RWPE1 (cell line): ENCODE results near the gene XRCC1.
"Not testable (repeated sequence)": the region's sequence is repeated elsewhere in the genome, so short reads cannot be mapped to it uniquely, and the experiment has no call there.

ENCODE experiments used
- CTCF ChIA-PET: fragments of 350-600 bp; sonication (Branson Sonifier 250); formaldehyde crosslinking; extraction: SDS; loops from one replicate; lab custom pipeline; 2021; lab: Yijun Ruan, JAX
- POLR2A ChIA-PET: fragments of 400-600 bp; formaldehyde crosslinking; extraction: SDS; loops from one replicate; lab custom pipeline; 2020; ENCODE audit warnings: antibody characterized with exemption; ENCODE audit not compliant: low non-redundant PET; lab: Yijun Ruan, JAX
- DNase-seq: peaks from one replicate; pipeline ENCODE4 v3.0.0; 2012; ENCODE audit warnings: low spot score
- H3K27ac ChIP-seq: fragments of 450-650 bp; 2 replicates; pipeline ENCODE4 v1.5.1; 2017
- TF ChIP-seq, protein P1 (sequence below): fragments of 450-650 bp; conservative IDR thresholded peaks from 2 replicates; pipeline ENCODE4 v1.5.1; 2017; ENCODE audit warnings: low read depth, mild to moderate bottlenecking

Gene XRCC1

DNA sequence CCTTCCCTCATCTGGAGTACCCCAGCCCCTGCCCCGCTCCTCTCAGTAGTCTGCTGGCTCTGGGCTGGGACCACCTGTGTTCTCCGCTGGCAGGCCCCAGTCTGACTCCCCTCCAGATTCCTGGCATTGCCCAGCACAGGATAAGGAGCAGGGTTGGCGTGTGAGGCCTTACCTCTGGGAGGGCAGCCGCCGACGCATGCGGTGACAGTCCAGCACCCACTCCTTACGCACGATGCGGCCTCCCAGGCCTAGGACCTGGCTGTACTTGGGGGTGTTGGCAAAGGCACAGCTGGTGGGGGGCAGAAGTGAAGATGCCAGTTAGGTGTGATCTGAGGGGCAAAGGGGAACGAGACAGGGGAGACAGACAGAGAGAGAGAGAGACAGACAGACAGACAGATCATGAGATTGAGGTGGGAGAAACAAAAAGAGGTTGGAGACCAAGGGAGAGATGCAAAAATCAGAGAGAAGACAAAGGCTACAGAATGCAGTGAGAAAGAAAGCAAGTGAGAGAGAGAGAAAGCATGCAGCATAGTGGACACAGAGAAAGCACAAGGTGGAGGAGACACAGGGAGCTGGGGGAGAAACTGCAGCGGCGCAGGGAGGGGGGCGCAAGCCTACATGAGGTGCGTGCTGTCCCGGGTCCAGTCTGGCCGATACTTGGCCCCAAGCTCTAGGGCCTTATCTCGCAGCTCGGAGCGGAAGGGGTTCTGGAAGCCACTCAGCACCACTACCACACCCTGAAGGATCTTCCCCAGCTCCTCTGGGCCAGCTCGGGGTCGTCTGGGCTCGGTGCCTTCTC is 23.7 kb downstream of the XRCC1 start:
- ChIA-PET CTCF (interaction anchor here (0.7 kb wide), 1 partner anchor 1853 kb away, joined by 3 read pairs; no protein-coding TSS in a partner anchor), POLR2A (no interaction called here)
- no peak overlapping the region for H3K27ac ChIP-seq
- TF ChIP-seq, protein P1, sequence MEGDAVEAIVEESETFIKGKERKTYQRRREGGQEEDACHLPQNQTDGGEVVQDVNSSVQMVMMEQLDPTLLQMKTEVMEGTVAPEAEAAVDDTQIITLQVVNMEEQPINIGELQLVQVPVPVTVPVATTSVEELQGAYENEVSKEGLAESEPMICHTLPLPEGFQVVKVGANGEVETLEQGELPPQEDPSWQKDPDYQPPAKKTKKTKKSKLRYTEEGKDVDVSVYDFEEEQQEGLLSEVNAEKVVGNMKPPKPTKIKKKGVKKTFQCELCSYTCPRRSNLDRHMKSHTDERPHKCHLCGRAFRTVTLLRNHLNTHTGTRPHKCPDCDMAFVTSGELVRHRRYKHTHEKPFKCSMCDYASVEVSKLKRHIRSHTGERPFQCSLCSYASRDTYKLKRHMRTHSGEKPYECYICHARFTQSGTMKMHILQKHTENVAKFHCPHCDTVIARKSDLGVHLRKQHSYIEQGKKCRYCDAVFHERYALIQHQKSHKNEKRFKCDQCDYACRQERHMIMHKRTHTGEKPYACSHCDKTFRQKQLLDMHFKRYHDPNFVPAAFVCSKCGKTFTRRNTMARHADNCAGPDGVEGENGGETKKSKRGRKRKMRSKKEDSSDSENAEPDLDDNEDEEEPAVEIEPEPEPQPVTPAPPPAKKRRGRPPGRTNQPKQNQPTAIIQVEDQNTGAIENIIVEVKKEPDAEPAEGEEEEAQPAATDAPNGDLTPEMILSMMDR: no peak
- DNase-seq: no peak

DNA sequence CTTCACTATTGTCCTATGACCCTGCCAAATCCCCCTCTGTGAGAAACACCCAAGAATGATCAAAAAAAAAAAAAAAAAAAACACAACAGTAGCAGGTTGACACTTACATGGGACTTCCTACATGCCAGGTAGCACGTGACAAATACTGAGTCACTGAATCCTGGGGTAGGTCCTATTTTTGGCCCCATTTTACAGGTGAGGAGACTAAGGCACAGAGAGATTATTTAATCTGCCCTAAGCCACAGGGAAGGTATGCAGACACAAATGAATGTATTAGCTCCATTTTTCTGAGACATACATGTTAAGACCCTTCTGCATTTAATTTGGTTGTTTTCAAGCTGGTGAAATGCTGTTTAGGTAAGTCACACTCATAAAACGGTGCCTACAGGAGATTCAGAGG is 26.6 kb downstream of the XRCC1 start:
- ChIA-PET POLR2A (no interaction called here), CTCF (no interaction called here)
- DNase-seq: no peak
- TF ChIP-seq, protein P1: no peak
- H3K27ac ChIP-seq: no peak overlapping the region

DNA sequence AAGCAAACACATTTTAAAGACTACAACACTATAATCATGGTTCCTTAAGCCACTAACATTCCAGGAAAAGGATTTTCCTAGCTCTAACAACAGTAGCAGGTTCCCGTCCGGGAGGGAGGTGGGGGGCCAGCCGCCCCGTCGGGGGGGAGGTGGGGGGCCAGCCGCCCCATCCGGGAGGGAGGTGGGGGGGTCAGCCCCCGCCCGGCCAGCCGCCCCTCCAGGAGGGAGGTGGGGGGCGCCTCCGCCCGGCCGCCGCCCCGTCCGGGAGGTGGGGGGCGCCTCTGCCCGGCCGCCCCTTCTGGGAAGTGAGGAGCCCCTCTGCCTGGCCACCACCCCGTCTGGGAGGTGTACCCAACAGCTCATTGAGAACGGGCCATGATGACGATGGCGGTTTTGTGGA is 27.4 kb downstream of the XRCC1 start:
- POLR2A ChIA-PET, DNase-seq, CTCF ChIA-PET: not testable (repeated sequence)

DNA sequence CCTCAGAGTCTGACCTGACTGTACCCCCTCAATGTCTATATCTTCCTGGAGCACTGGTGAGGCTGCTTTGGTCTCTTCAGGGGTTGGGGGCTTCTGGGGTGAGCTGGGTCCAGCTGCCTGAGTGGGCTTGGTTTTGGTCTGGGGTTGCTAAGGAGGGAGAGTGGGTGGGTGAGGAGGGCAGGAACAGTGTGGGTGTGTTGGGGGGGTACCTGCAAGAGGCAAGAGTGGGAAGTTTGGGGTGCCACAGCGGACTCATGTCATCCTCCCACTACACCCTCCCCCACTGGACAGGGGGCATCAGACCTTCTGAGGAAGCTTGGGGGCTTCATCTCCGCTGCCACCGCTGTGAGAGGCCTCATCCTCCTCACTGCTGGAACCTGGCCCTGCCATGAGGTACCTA is 28.7 kb downstream of the XRCC1 start:
- TF ChIP-seq, protein P1: no peak
- no peak for DNase-seq
- H3K27ac ChIP-seq: no peak overlapping the region
- ChIA-PET CTCF (interaction anchor here (0.6 kb wide), 1 partner anchor 21 kb away, joined by 3 read pairs; no protein-coding TSS in a partner anchor), POLR2A (no interaction called here)

More for the DNA sequence above, 27.4 kb downstream of the XRCC1 start:
- not testable (repeated sequence) for H3K27ac ChIP-seq

DNA sequence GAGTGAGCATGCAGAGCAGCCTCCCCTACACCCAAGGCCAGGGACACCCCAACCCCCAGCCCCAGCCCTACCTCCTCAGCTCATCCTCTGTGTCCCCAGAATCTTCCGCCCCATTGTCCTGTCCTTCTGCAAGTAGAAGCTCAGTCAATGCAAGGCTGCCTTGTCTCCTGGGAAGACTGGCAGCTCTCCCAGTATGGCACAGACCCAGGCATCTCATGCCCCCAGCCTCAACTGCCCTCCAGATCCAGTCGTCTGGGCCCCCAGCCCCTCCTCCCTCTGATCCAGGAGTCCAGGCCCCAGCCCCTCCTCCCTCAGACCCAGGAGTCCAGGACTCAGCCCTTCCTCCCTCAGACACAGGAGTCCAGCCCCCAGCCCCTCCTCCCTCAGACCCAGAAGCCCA is 29.3 kb downstream of the XRCC1 start:
- peak overlapping the region; percentile 24 for H3K27ac ChIP-seq
- POLR2A ChIA-PET: no interaction called here
- no peak for DNase-seq
- TF ChIP-seq, protein P1: no peak
- CTCF ChIA-PET: interaction anchor here (0.6 kb wide), 1 partner anchor 21 kb away, joined by 3 read pairs; no protein-coding TSS in a partner anchor

DNA sequence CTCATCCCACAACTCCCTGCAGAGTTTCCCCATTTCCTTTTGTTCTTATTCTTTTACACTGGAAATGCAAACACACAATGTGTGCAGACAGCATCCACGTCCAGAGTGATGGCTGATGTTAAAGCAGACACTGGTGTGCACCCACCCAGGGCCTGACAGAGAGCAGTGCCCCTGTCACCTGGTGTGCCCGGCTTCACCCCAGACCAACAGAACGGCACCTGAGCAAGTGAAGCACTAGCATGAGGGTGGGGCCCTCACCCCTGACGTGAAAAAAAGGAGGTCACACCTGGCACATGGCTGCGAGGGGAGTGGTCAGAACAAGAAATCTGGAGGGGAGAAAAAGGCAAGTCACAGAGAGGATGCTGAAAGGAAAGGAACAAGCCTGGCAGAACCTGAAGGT is 30.1 kb downstream of the XRCC1 start:
- TF ChIP-seq, protein P1: no peak
- H3K27ac ChIP-seq: peak overlapping the region; percentile 24
- ChIA-PET CTCF (no interaction called here), POLR2A (no interaction called here)
- DNase-seq: no peak

DNA sequence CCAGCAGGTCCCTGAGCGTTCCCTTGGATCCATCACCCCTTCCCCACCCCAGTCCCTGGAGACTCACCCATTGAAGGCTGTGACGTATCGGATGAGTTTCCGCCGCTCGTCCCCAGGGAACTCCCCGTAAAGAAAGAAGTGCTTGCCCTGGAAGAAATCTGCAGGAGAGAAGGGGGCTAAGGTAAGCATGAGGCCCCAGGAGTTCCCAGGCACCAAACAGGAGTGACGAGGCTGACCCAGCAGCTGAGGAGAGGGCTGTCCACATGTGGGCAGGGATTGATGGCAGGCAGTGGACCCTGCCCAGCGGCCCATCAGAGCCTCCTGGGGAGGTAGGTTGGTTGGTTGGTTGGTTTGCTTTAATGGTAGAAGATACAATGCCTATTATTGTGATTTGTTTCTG is 31.2 kb downstream of the XRCC1 start:
- CTCF ChIA-PET: interaction anchor here (0.6 kb wide), 1 partner anchor 10 kb away, joined by 5 read pairs; no protein-coding TSS in a partner anchor
- DNase-seq: no peak
- TF ChIP-seq, protein P1: no peak
- POLR2A ChIA-PET: no interaction called here
- no peak overlapping the region for H3K27ac ChIP-seq
